Activated CD4-positive, alpha-beta T cell treated with anti-CD3 and anti-CD28 coated beads, Interleukin-2, amount 50 U/mL, for 4 hours (primary cell): ENCODE results near the gene RTF2.
"Not testable (repeated sequence)": the region's sequence is repeated elsewhere in the genome, so short reads cannot be mapped to it uniquely, and the experiment has no call there.

Source experiments
- DNase-seq, 2 experiments: peaks; one replicate each; pipeline ENCODE4 v3.0.0-alpha.2; 2020

RTF2 gene

DNA sequence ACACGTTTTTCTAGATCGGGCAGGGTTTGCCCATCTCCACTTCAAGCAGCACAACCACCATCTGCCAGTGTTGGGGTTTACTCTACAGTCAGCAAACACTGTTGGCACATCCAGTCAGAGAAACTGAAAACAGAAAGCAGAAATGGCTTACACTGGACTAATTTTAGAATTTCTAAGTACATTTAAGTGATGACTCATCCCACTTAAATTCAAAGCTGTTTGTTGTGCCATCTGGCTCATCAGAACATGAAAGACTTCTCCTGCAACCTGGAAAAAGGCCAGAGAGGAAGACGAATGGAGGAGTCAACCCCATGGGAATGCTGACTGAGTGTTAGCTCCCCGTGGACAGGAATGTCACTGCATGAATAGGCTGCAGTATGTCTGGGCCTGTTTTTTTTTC is 86.4 kb downstream of the RTF2 start:
- no peak for DNase-seq

DNA sequence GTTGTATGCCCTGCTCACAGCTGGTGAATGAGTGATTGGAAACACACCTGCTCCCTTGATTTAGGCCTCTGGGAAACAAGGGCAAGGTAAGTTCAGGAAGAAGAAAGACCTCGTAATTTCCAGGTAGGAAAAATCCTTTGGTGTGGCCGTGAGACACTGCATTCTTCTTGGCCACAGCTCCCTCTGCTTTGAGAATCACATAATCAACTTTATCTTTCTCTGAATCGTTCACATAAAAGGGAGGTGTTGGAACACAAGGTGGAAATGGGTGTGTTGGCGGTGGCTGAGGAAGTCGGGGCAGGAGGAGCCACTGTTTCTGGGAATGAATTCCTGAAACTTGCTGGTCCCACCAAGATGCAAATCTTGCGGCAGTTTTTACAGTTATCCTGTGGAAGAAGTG is 90.5 kb downstream of the RTF2 start:
- no peak for DNase-seq

DNA sequence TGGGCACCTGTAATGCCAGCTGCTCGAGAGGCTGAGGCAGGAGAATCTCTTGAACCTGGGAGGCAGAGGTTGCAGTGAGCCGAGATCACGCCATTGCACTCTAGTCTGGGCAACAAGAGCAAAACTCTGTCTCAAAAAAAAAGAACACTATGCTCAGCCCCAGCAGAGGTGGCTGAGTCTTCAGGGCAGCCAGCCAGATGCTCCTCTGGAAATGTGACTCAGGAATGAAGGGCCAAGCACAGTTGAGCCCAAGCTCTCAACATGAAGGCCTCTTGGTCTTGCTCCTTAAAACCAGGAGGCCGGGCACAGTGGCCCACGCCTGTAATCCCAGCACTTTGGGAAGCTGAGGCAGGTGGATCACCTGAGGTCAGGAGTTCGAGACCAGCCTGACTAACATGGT is 96.1 kb downstream of the RTF2 start:
- DNase-seq, result not testable (repeated sequence)

DNA sequence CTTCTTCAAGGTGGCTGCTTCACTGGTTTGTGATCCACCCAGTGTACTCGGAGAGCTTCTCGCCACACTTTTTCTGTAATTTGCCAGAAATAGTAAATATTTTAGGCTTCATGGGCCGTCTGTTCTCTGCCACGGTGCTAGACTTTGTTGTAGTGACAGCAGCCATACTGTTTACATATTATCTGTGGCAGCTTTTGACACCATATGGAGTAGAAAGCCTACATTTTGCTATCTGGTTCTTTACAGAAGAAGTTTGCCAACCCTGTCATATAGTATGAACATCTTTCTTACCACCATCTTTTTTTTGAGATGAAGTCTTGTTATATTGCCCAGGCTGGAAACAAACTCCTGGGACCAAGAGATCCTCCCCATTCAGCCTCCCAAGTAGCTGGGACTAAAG is 97.1 kb downstream of the RTF2 start:
- no peak for DNase-seq

DNA sequence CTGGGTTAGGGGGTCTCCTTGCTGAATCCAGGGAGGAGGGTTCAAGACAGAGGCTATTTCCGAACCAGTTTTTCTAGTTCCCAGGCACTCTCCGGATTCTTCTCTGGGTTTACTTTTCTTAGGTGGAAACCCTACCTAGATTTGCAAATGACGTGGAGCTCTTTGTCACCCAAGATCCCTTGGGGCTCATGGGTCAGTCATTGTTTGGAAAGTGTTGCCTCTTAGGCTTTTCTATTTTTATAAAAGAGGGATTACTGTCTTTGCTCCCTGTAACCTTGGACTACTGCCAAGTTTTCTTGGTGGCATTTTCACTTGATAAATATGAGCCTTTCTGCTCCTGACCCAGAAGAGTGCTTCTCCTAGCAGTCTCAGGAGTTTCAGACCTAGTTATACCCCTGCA is 98.2 kb downstream of the RTF2 start:
- no peak for DNase-seq
